GM18498 (cell line): ENCODE results near the gene PLEKHH1.
"Not testable (repeated sequence)": the region's sequence is repeated elsewhere in the genome, so short reads cannot be mapped to it uniquely, and the experiment has no call there.

ENCODE experiments used
- ATAC-seq: cut with Tn5 transposase; IDR thresholded peaks from one replicate; pipeline ENCODE4 v1.9.1; 2021; ENCODE audit warnings: mild to moderate bottlenecking, moderate library complexity; ENCODE audit not compliant: unreplicated experiment

PLEKHH1 gene

GRCh38 chr14:67529947-67530935, 2.8 kb upstream of the PLEKHH1 start:
- ATAC-seq, result no peak

- no peak for ATAC-seq
These were observed 488 bp upstream of the PLEKHH1 start for GRCh38 chr14:67532606-67532997.

- ATAC-seq, result no peak
These were observed 630 bp downstream of the PLEKHH1 start for GRCh38 chr14:67533754-67534085.

GRCh38 chr14:67536087-67536486, 3.0 kb downstream of the PLEKHH1 start:
- no peak for ATAC-seq

GRCh38 chr14:67537736-67538135, 4.6 kb downstream of the PLEKHH1 start:
- no peak for ATAC-seq

GRCh38 chr14:67538501-67538900, 5.4 kb downstream of the PLEKHH1 start:
- ATAC-seq, result no peak

- ATAC-seq, result no peak
These were observed 6.0 kb downstream of the PLEKHH1 start for GRCh38 chr14:67539116-67539515.

- ATAC-seq, result no peak
These were observed 8.6 kb downstream of the PLEKHH1 start for GRCh38 chr14:67541448-67542387.

- not testable (repeated sequence) for ATAC-seq
These were observed 9.5 kb downstream of the PLEKHH1 start for GRCh38 chr14:67542620-67543019.

GRCh38 chr14:67544590-67544989, 11.5 kb downstream of the PLEKHH1 start:
- ATAC-seq, result no peak

GRCh38 chr14:67547224-67547780, 14.2 kb downstream of the PLEKHH1 start:
- ATAC-seq, result no peak

- ATAC-seq, result no peak
These were observed 16.6 kb downstream of the PLEKHH1 start for GRCh38 chr14:67549734-67550133.

- ATAC-seq, result no peak
These were observed 18.0 kb downstream of the PLEKHH1 start for GRCh38 chr14:67551123-67551522.

GRCh38 chr14:67551940-67552339, 18.9 kb downstream of the PLEKHH1 start:
- no peak for ATAC-seq

- no peak for ATAC-seq
These were observed 20.5 kb downstream of the PLEKHH1 start for GRCh38 chr14:67553547-67553946.

GRCh38 chr14:67554341-67554740, 21.3 kb downstream of the PLEKHH1 start:
- ATAC-seq, result no peak

- ATAC-seq, result no peak
These were observed 22.5 kb downstream of the PLEKHH1 start for GRCh38 chr14:67555518-67556090.

GRCh38 chr14:67556671-67557070, 23.6 kb downstream of the PLEKHH1 start:
- no peak for ATAC-seq

- no peak for ATAC-seq
These were observed 24.0 kb downstream of the PLEKHH1 start for GRCh38 chr14:67557118-67557517.

- ATAC-seq, result no peak
These were observed 24.6 kb downstream of the PLEKHH1 start for GRCh38 chr14:67557656-67558055.

- ATAC-seq, result no peak
These were observed 26.5 kb downstream of the PLEKHH1 start for GRCh38 chr14:67559639-67560038.
